SK-N-SH (cell line): Measurements from ENCODE around the gene HHAT. TPM values are rescaled to one million over a fixed set of nuclear protein-coding genes. Genes with fewer than 3 reads are reported as not detected.
A peak's percentile ranks its signal among the peaks of the same experiment; 100 is the strongest.

Experiments
- CTCF ChIA-PET: fragments of 300-600, 350-600 bp; formaldehyde crosslinking; extraction: SDS; loops from one replicate; lab custom pipeline; 2021; lab: Yijun Ruan, JAX
- POLR2A ChIA-PET: fragments of 350-600 bp; sonication (Branson Sonifier 250); formaldehyde crosslinking; extraction: SDS; loops from one replicate; lab custom pipeline; 2020; ENCODE audit warnings: antibody characterized with exemption, inconsistent platforms; lab: Yijun Ruan, JAX
- DNase-seq: peaks from one replicate; pipeline ENCODE4 v3.0.0; 2012
- H2AFZ ChIP-seq: fragments of 200-600 bp; sonication (generic); 2 replicates; pipeline ENCODE4 v1.8.1; 2016; ENCODE audit warnings: antibody characterized with exemption, mild to moderate bottlenecking, low read depth
- H3F3A ChIP-seq: fragments of 200-600 bp; sonication (generic); replicated peaks from 2 replicates; pipeline ENCODE3; 2016; ENCODE audit warnings: antibody characterized with exemption, mild to moderate bottlenecking; ENCODE audit not compliant: insufficient read depth
- H3K27ac ChIP-seq, 2 experiments: fragments of 200-500 bp in 1 of 2; fragments of 200-600 bp in 1 of 2; sonication (Bioruptor generic) in 1 of 2; sonication (generic), shearing (Covaris generic) in 1 of 2; 2 replicates each; pipeline versions ENCODE4 v1.5.1 to v1.6.1; 2014 to 2016; ENCODE audit warnings: low read depth in 2 of 2, inconsistent platforms in 1 of 2, low read length in 1 of 2, mild to moderate bottlenecking in 1 of 2, mixed read lengths in 1 of 2
- H3K27me3 ChIP-seq: fragments of 200-600 bp; sonication (generic), shearing (Covaris generic); 2 replicates; pipeline ENCODE4 v1.6.1; 2016; ENCODE audit warnings: mixed run types; ENCODE audit not compliant: insufficient read depth
- H3K36me3 ChIP-seq, 2 experiments: fragments of 200-500 bp in 1 of 2; fragments of 200-600 bp in 1 of 2; sonication (Bioruptor generic) in 1 of 2; sonication (generic) in 1 of 2; replicated peaks in 1 of 2; 2 replicates each; pipeline versions ENCODE3 to v1.5.1; 2014 to 2016; ENCODE audit warnings: low read length in 1 of 2, mild to moderate bottlenecking in 1 of 2; ENCODE audit not compliant: insufficient read depth in 2 of 2, control insufficient read depth in 1 of 2
- H3K4me1 ChIP-seq, 2 experiments: fragments of 200-500 bp in 1 of 2; fragments of 200-600 bp in 1 of 2; sonication (Bioruptor generic) in 1 of 2; sonication (generic), shearing (Covaris generic) in 1 of 2; 2 replicates each; pipeline versions ENCODE4 v1.5.1 to v1.6.1; 2014 to 2016; ENCODE audit warnings: low read depth in 1 of 2, low read length in 1 of 2, mixed run types in 1 of 2; ENCODE audit not compliant: insufficient read depth in 2 of 2, control insufficient read depth in 1 of 2
- H3K4me2 ChIP-seq: fragments of 200-600 bp; sonication (generic), shearing (Covaris generic); 2 replicates; pipeline ENCODE4 v1.6.1; 2017; ENCODE audit warnings: mixed run types
- H3K4me3 ChIP-seq, 2 experiments: fragments of 200-500 bp in 1 of 2; fragments of 200-600 bp in 1 of 2; sonication (Bioruptor generic) in 1 of 2; sonication (generic), shearing (Covaris generic) in 1 of 2; 2 replicates each; pipeline versions ENCODE4 v1.5.1 to v1.8.1; 2014 to 2016; ENCODE audit warnings: low read depth in 2 of 2, inconsistent platforms in 1 of 2, low read length in 1 of 2, mild to moderate bottlenecking in 1 of 2, mixed read lengths in 1 of 2, moderate library complexity in 1 of 2
- H3K79me2 ChIP-seq: fragments of 200-600 bp; sonication (generic); 2 replicates; pipeline ENCODE4 v1.8.1; 2017; ENCODE audit warnings: mild to moderate bottlenecking; ENCODE audit not compliant: insufficient read depth
- H3K9ac ChIP-seq: fragments of 200-600 bp; sonication (generic); 2 replicates; pipeline ENCODE4 v1.6.1; 2017; ENCODE audit warnings: mixed run types
- H3K9me2 ChIP-seq: fragments of 200-600 bp; sonication (generic); 2 replicates; pipeline ENCODE4 v1.6.1; 2017; ENCODE audit warnings: mixed run types
- H3K9me3 ChIP-seq: fragments of 200-600 bp; sonication (generic); 2 replicates; pipeline ENCODE4 v1.6.1; 2017; ENCODE audit warnings: mixed run types, mild to moderate bottlenecking, moderate library complexity
- H4K20me1 ChIP-seq: fragments of 200-600 bp; sonication (generic); 2 replicates; pipeline ENCODE4 v1.6.1; 2017; ENCODE audit warnings: mild to moderate bottlenecking, mixed run types; ENCODE audit not compliant: insufficient read depth
- EP300 ChIP-seq, 2 experiments: IDR thresholded peaks; 2 replicates each; pipeline versions ENCODE4 v1.4.0 to v1.6.1; 2012; ENCODE audit warnings: borderline replicate concordance in 1 of 2, low read depth in 1 of 2, low read length in 1 of 2
- EZH2phosphoT487 ChIP-seq: fragments of 200-600 bp; sonication (generic); IDR thresholded peaks from 2 replicates; pipeline ENCODE4 v1.6.1; 2017; ENCODE audit warnings: low read depth, mixed run types, mild to moderate bottlenecking, antibody characterized with exemption, moderate library complexity, borderline replicate concordance
- FOSL2 ChIP-seq: IDR thresholded peaks from 2 replicates; pipeline ENCODE4 v1.4.0; 2012; ENCODE audit warnings: low read depth, mild to moderate bottlenecking, moderate library complexity, borderline replicate concordance
- GATA2 ChIP-seq: sonication (generic); formaldehyde crosslinking; IDR thresholded peaks from 2 replicates; pipeline ENCODE4 v1.5.0; 2020; ENCODE audit warnings: mild to moderate bottlenecking, missing genetic modification reagents
- JUND ChIP-seq: IDR thresholded peaks from 2 replicates; pipeline ENCODE4 v1.4.0; 2012
- MEF2A ChIP-seq: IDR thresholded peaks from 2 replicates; pipeline ENCODE4 v1.4.0; 2012; ENCODE audit warnings: low read depth, borderline replicate concordance
- MXI1 ChIP-seq: IDR thresholded peaks from 2 replicates; pipeline ENCODE4 v1.6.1; 2012; ENCODE audit warnings: mild to moderate bottlenecking, low read depth, low read length, improper control_type of control experiment
- RAD21 ChIP-seq: IDR thresholded peaks from 2 replicates; pipeline ENCODE4 v1.6.1; 2012; ENCODE audit warnings: mild to moderate bottlenecking, low read length
- RFX5 ChIP-seq: IDR thresholded peaks from 2 replicates; pipeline ENCODE4 v1.6.1; 2012; ENCODE audit warnings: mild to moderate bottlenecking, improper control_type of control experiment, low read length
- SIN3A ChIP-seq: IDR thresholded peaks from 2 replicates; pipeline ENCODE4 v1.6.1; 2012; ENCODE audit warnings: low read depth, mild to moderate bottlenecking, low read length, moderate library complexity, borderline replicate concordance
- TAF1 ChIP-seq: IDR thresholded peaks from 2 replicates; pipeline ENCODE4 v1.6.1; 2012; ENCODE audit warnings: low read depth, mild to moderate bottlenecking, low read length, moderate library complexity, borderline replicate concordance
- TCF12 ChIP-seq: IDR thresholded peaks from 2 replicates; pipeline ENCODE4 v1.4.0; 2012
- WGBS: methylation state at CpG from one replicate; pipeline ENCODE4 v1.1.6; 2017; ENCODE audit warnings: low lambda C conversion rate; 5-methylcytosine and 5-hydroxymethylcytosine counted together
- polyA plus RNA-seq, 3 experiments: library from polyadenylated mRNA; depleted of rRNA; stranded (reverse); fragments of >200 nt; gene quantifications; 2 replicates each; pipeline ENCODE4 v1.2.3, GENCODE V29; 2012
- TF ChIP-seq, protein P1 (sequence below): IDR thresholded peaks from 2 replicates; pipeline ENCODE4; 2012
- TF ChIP-seq, protein P2 (sequence below): IDR thresholded peaks from 2 replicates; pipeline ENCODE4 v1.4.0; 2012; ENCODE audit warnings: low read depth, borderline replicate concordance
- TF ChIP-seq, protein P3 (sequence below): fragments of 150-350 bp; IDR thresholded peaks from 2 replicates; pipeline ENCODE4 v1.6.1; 2016; ENCODE audit warnings: mild to moderate bottlenecking, low read depth, low read length
- TF ChIP-seq, protein P4 (sequence below): IDR thresholded peaks from 2 replicates; pipeline ENCODE4 v1.4.0; 2012; ENCODE audit warnings: low read depth, borderline replicate concordance
- TF ChIP-seq, protein P5 (sequence below): IDR thresholded peaks from 2 replicates; pipeline ENCODE4 v1.4.0; 2012; ENCODE audit warnings: low read depth

HHAT gene
- polyA plus RNA-seq, 1 of the 3 experiments (the other 2 are of a cell fraction) = 8.1 TPM

DNA sequence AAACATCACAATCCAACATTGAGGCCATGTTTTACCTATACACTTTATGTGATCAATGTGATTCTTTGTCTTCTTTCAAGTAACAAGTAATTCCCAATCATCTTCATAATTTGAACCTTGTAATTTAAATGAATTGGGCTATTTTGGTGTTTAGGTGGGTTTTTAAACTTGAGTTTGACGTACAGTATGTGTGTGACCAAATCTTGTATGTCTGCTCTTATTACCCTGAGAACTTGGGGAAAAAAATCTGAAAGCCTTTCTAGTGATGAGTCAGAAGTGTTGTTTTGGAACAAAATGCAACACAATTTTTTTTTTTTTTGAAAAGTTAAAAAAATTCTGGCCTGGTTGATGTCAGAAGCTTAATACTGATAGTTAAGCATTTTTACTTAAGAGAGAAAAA is 68.5 kb downstream of the HHAT start:
- Histone ChIP-seq H3K4me2 (no peak overlapping the region), H3K36me3 (no peaks in the 10 kb centered on the region), H2AFZ (no peak overlapping the region), H3K9me3 (no peaks in the 10 kb centered on the region), H3K27me3 (no peaks in the 10 kb centered on the region), H3K4me1 (peaks cover 17 to 20% of the 10 kb centered on the region in 2 experiments; a peak in 3 of 4 replicates), H3K9me2 (no peaks in the 10 kb centered on the region), H4K20me1 (no peaks in the 10 kb centered on the region)
- POLR2A ChIA-PET = no interaction called here
- no peak for DNase-seq
- 64% methylated on average over 1 of the region's 1 CpG for WGBS
- no peak for TF ChIP-seq EZH2phosphoT487
- TF ChIP-seq, protein P1, sequence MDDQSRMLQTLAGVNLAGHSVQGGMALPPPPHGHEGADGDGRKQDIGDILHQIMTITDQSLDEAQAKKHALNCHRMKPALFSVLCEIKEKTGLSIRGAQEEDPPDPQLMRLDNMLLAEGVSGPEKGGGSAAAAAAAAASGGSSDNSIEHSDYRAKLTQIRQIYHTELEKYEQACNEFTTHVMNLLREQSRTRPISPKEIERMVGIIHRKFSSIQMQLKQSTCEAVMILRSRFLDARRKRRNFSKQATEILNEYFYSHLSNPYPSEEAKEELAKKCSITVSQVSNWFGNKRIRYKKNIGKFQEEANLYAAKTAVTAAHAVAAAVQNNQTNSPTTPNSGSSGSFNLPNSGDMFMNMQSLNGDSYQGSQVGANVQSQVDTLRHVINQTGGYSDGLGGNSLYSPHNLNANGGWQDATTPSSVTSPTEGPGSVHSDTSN = peak; percentile 63
- TF ChIP-seq JUND = peak; percentile 55
- TF ChIP-seq EP300 (IDR thresholded peaks at IDR 0.05; ENCODE audit: borderline replicate concordance in 1 of 2, low read depth in 1 of 2, low read length in 1 of 2) = peak in 1 of 2 experiments; percentile 14; a peak in 1 of 4 replicates
- peak; percentile 58; the same call in 1 of the 2 replicates for TF ChIP-seq FOSL2
- TF ChIP-seq, protein P2, sequence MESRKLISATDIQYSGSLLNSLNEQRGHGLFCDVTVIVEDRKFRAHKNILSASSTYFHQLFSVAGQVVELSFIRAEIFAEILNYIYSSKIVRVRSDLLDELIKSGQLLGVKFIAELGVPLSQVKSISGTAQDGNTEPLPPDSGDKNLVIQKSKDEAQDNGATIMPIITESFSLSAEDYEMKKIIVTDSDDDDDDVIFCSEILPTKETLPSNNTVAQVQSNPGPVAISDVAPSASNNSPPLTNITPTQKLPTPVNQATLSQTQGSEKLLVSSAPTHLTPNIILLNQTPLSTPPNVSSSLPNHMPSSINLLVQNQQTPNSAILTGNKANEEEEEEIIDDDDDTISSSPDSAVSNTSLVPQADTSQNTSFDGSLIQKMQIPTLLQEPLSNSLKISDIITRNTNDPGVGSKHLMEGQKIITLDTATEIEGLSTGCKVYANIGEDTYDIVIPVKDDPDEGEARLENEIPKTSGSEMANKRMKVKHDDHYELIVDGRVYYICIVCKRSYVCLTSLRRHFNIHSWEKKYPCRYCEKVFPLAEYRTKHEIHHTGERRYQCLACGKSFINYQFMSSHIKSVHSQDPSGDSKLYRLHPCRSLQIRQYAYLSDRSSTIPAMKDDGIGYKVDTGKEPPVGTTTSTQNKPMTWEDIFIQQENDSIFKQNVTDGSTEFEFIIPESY = no peak
- peak; percentile 62 for TF ChIP-seq TCF12
- TF ChIP-seq, all 33 proteins: peak for 5
- CTCF ChIA-PET = interaction anchor here (1.0 to 6.8 kb wide), 2 partner anchors 38 to 407 kb away, joined by 3 to 40 read pairs; no protein-coding TSS in a partner anchor
- Histone ChIP-seq H3K27ac (peak overlapping the region; percentile 4 to 31; a peak in 2 of 4 replicates), H3K79me2 (no peaks in the 10 kb centered on the region), H3F3A (peaks cover 7% of the 10 kb centered on the region), H3K9ac (no peak overlapping the region), H3K4me3 (no peak overlapping the region)

DNA sequence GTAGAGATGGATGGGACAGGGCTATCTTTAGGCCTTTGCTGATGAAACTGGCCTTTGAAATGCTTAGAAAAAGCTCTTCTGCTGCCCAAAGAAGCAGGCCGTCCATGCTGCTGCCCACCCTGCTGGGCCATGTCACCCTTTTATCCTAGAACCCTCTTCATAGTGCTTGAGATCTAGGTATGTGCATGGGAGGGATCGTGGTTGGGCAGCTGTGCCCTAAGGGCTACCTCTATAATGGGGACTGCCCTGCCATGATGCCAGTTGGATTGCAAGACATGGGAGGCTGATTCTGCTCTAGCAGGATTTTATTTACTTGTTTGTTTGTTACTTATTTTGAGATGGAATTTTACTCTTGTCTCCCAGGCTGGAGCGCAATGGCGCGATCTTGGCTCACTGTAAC is 69.0 kb downstream of the HHAT start:
- H3K9me3 ChIP-seq = no peaks in the 10 kb centered on the region
- H4K20me1 ChIP-seq = no peaks in the 10 kb centered on the region
- peaks cover 7% of the 10 kb centered on the region for H3F3A ChIP-seq
- H3K4me1 ChIP-seq = peaks cover 17 to 20% of the 10 kb centered on the region in 2 experiments; a peak in 3 of 4 replicates
- H3K4me2 ChIP-seq = no peak overlapping the region
- no peaks in the 10 kb centered on the region for H3K9me2 ChIP-seq
- WGBS = 92% methylated on average over 5 of the region's 5 CpGs
- no peak overlapping the region for H3K9ac ChIP-seq
- H2AFZ ChIP-seq = no peak overlapping the region
- H3K79me2 ChIP-seq = no peaks in the 10 kb centered on the region
- H3K27ac ChIP-seq = peak overlapping the region in 1 of 2 experiments; percentile 4; a peak in 2 of 4 replicates
- H3K36me3 ChIP-seq = no peaks in the 10 kb centered on the region
- no peaks in the 10 kb centered on the region for H3K27me3 ChIP-seq
- ChIA-PET POLR2A (no interaction called here), CTCF (interaction anchor here (1.0 to 13.9 kb wide), 4 partner anchors 9 to 738 kb away, joined by 3 to 323 read pairs (median 24); partner anchors contain the start of gene KCNH1)
- no peak for DNase-seq
- H3K4me3 ChIP-seq = no peak overlapping the region
- TF ChIP-seq, protein P3, sequence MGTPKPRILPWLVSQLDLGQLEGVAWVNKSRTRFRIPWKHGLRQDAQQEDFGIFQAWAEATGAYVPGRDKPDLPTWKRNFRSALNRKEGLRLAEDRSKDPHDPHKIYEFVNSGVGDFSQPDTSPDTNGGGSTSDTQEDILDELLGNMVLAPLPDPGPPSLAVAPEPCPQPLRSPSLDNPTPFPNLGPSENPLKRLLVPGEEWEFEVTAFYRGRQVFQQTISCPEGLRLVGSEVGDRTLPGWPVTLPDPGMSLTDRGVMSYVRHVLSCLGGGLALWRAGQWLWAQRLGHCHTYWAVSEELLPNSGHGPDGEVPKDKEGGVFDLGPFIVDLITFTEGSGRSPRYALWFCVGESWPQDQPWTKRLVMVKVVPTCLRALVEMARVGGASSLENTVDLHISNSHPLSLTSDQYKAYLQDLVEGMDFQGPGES = no peak
- TF ChIP-seq, protein P4, sequence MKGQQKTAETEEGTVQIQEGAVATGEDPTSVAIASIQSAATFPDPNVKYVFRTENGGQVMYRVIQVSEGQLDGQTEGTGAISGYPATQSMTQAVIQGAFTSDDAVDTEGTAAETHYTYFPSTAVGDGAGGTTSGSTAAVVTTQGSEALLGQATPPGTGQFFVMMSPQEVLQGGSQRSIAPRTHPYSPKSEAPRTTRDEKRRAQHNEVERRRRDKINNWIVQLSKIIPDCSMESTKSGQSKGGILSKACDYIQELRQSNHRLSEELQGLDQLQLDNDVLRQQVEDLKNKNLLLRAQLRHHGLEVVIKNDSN = no peak
- TF ChIP-seq, protein P2 = no peak
- TF ChIP-seq SIN3A (no peak), MEF2A (no peak), GATA2 (no peak), MXI1 (no peak), RFX5 (no peak), RAD21 (no peak), TAF1 (no peak)
- TF ChIP-seq, protein P5, sequence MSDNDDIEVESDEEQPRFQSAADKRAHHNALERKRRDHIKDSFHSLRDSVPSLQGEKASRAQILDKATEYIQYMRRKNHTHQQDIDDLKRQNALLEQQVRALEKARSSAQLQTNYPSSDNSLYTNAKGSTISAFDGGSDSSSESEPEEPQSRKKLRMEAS = no peak
- TF ChIP-seq, protein P1 = no peak
